Sigmoid colon (tissue), 4 donors: ENCODE data around the gene HOXD12.
A peak's percentile ranks its signal among the peaks of the same experiment; 100 is the strongest.

ENCODE experiments used
- CTCF ChIP-seq, 4 experiments: fragments of 450-650 bp in 3 of 4; fragments of 200-600 bp in 1 of 4; IDR thresholded peaks; one replicate each; pipeline ENCODE4 v1.5.1; 2016 to 2019; ENCODE audit warnings: antibody characterized with exemption in 4 of 4, mild to moderate bottlenecking in 3 of 4, moderate library complexity in 2 of 4
- EP300 ChIP-seq, 4 donors: sonication (generic); formaldehyde crosslinking; IDR thresholded peaks; one replicate each; pipeline ENCODE4 v1.6.1; 2017; ENCODE audit warnings: antibody characterized with exemption in 4 of 4
- POLR2A ChIP-seq, 2 donors: fragments of 450-650 bp; IDR thresholded peaks; one replicate each; pipeline ENCODE4 v1.6.1; 2016; ENCODE audit warnings: antibody characterized with exemption in 2 of 2, mild to moderate bottlenecking in 2 of 2, moderate library complexity in 2 of 2
- POLR2AphosphoS5 ChIP-seq, 4 donors: sonication (generic); formaldehyde crosslinking; IDR thresholded peaks; one replicate each; pipeline ENCODE4 v1.6.1; 2017; ENCODE audit warnings: antibody characterized with exemption in 4 of 4

GRCh38 chr2:176128982-176129796 lies 29.6 kb downstream of the HOXD12 start, which contains the start of gene HOXD8:
- TF ChIP-seq POLR2AphosphoS5 (IDR thresholded peaks at IDR 0.05) (peak; percentile 52 to 85 (median 81)), CTCF (IDR thresholded peaks at IDR 0.05) (no peak), POLR2A (IDR thresholded peaks at IDR 0.05) (no peak), EP300 (IDR thresholded peaks at IDR 0.05) (no peak)
